Measurements from ENCODE around the gene CDC42BPA. TPM values are rescaled to one million over a fixed set of nuclear protein-coding genes. Genes with fewer than 3 reads are reported as not detected.

Gene CDC42BPA
- total and polyA plus RNA-seq, 9 of the 15 experiments (the other 6 are each of a cell fraction or from before 2014, with no cell fraction given): 8.0 to 77.5 (median 52.1) TPM

DNA sequence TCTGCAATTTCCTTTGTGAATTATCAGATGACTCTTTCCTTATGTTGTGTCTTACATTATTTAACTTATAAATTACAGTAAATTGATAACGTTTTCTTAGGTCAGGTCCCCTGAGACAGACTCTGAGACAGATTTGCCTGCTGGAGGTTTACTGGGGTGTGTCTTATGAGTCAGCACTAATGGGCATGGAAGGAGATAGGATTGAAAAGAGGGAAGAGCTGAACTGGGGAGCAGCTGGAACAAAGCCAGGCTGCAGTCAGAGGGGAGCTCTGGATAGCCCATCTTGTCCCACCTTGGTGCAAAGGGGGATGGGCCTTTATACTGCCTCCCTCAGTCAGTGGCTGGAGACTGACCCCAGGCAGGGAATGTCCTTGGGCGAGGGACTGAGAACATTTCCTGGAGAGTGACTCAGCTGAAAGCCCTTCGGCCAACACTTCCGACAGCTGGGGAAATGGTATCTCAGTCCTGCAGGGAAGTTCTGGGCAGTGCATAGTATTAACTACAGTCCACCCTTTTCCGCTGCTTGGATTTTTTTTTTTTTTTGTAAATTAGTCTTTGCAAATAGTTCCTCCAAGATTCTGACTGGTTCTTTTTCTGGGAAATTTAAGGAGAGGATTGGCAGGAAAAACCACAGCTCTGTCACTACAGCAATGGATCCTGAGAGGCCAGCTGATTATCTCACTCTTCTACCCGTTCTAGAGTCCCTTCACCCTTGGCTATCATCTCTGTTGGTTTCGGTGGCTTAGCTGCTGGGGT, 39.1 kb upstream of the CDC42BPA start (continued):
- TF ChIP-seq, protein P1, sequence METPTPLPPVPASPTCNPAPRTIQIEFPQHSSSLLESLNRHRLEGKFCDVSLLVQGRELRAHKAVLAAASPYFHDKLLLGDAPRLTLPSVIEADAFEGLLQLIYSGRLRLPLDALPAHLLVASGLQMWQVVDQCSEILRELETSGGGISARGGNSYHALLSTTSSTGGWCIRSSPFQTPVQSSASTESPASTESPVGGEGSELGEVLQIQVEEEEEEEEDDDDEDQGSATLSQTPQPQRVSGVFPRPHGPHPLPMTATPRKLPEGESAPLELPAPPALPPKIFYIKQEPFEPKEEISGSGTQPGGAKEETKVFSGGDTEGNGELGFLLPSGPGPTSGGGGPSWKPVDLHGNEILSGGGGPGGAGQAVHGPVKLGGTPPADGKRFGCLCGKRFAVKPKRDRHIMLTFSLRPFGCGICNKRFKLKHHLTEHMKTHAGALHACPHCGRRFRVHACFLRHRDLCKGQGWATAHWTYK (CRISPR knock-in tag; IDR thresholded peaks at IDR 0.05): peak; percentile 74; the same call in 1 of the 2 replicates
- 0 out of 2 replicates have a peak, but pooled peaks have one; percentile 21 for TF ChIP-seq SIN3B (IDR thresholded peaks at IDR 0.05; ENCODE audit: low read depth)
- TF ChIP-seq GABPA (tag; conservative IDR thresholded peaks at IDR 0.05; ENCODE audit: low read depth): peak; percentile 73
- TF ChIP-seq, protein P2, sequence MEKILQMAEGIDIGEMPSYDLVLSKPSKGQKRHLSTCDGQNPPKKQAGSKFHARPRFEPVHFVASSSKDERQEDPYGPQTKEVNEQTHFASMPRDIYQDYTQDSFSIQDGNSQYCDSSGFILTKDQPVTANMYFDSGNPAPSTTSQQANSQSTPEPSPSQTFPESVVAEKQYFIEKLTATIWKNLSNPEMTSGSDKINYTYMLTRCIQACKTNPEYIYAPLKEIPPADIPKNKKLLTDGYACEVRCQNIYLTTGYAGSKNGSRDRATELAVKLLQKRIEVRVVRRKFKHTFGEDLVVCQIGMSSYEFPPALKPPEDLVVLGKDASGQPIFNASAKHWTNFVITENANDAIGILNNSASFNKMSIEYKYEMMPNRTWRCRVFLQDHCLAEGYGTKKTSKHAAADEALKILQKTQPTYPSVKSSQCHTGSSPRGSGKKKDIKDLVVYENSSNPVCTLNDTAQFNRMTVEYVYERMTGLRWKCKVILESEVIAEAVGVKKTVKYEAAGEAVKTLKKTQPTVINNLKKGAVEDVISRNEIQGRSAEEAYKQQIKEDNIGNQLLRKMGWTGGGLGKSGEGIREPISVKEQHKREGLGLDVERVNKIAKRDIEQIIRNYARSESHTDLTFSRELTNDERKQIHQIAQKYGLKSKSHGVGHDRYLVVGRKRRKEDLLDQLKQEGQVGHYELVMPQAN (IDR thresholded peaks at IDR 0.05; ENCODE audit: borderline replicate concordance): peak; percentile 45; the same call in 1 of the 2 replicates
- TF ChIP-seq, protein P3, sequence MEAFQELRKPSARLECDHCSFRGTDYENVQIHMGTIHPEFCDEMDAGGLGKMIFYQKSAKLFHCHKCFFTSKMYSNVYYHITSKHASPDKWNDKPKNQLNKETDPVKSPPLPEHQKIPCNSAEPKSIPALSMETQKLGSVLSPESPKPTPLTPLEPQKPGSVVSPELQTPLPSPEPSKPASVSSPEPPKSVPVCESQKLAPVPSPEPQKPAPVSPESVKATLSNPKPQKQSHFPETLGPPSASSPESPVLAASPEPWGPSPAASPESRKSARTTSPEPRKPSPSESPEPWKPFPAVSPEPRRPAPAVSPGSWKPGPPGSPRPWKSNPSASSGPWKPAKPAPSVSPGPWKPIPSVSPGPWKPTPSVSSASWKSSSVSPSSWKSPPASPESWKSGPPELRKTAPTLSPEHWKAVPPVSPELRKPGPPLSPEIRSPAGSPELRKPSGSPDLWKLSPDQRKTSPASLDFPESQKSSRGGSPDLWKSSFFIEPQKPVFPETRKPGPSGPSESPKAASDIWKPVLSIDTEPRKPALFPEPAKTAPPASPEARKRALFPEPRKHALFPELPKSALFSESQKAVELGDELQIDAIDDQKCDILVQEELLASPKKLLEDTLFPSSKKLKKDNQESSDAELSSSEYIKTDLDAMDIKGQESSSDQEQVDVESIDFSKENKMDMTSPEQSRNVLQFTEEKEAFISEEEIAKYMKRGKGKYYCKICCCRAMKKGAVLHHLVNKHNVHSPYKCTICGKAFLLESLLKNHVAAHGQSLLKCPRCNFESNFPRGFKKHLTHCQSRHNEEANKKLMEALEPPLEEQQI (IDR thresholded peaks at IDR 0.05): peak; percentile 76; the same call in 1 of the 2 replicates
- peak in 1 of 2 experiments; percentile 91; a peak in 2 of 3 replicates for TF ChIP-seq CBX3 (IDR thresholded peaks at IDR 0.05; ENCODE audit: borderline replicate concordance in 1 of 2, low read length in 2 of 2)
- no peak for TF ChIP-seq ZSCAN32 (CRISPR knock-in tag; IDR thresholded peaks at IDR 0.05)
- TF ChIP-seq, protein P4, sequence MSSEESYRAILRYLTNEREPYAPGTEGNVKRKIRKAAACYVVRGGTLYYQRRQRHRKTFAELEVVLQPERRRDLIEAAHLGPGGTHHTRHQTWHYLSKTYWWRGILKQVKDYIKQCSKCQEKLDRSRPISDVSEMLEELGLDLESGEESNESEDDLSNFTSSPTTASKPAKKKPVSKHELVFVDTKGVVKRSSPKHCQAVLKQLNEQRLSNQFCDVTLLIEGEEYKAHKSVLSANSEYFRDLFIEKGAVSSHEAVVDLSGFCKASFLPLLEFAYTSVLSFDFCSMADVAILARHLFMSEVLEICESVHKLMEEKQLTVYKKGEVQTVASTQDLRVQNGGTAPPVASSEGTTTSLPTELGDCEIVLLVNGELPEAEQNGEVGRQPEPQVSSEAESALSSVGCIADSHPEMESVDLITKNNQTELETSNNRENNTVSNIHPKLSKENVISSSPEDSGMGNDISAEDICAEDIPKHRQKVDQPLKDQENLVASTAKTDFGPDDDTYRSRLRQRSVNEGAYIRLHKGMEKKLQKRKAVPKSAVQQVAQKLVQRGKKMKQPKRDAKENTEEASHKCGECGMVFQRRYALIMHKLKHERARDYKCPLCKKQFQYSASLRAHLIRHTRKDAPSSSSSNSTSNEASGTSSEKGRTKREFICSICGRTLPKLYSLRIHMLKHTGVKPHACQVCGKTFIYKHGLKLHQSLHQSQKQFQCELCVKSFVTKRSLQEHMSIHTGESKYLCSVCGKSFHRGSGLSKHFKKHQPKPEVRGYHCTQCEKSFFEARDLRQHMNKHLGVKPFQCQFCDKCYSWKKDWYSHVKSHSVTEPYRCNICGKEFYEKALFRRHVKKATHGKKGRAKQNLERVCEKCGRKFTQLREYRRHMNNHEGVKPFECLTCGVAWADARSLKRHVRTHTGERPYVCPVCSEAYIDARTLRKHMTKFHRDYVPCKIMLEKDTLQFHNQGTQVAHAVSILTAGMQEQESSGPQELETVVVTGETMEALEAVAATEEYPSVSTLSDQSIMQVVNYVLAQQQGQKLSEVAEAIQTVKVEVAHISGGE (CRISPR knock-in tag; IDR thresholded peaks at IDR 0.05): peak in 1 of 3 experiments; percentile 78; a peak in 2 of 6 replicates
- TF ChIP-seq TRIM24 (IDR thresholded peaks at IDR 0.05): peak; percentile 78 to 91
- peak; percentile 57; the same call in 1 of the 2 replicates for TF ChIP-seq DMBX1 (CRISPR knock-in tag; IDR thresholded peaks at IDR 0.05; ENCODE audit: borderline replicate concordance)
- no peak for TF ChIP-seq CEBPB (tag; IDR thresholded peaks at IDR 0.05)
- peak in 2 of 3 experiments; percentile 17 to 41 for TF ChIP-seq YY1 (IDR thresholded peaks at IDR 0.05; ENCODE audit: borderline replicate concordance in 1 of 3, control insufficient read depth in 1 of 3, extremely low read depth in 1 of 3, insufficient read depth in 3 of 3, insufficient read length in 1 of 3, insufficient replicate concordance in 2 of 3, low read depth in 1 of 3, low read length in 2 of 3)
- TF ChIP-seq ARNT (IDR thresholded peaks at IDR 0.05): peak; percentile 53 to 83; a peak in 3 of 4 replicates
- TF ChIP-seq NEUROD1 (IDR thresholded peaks at IDR 0.05; ENCODE audit: borderline replicate concordance, low read depth, low read length, partially characterized antibody): peak; percentile 80
- TF ChIP-seq EP400 (IDR thresholded peaks at IDR 0.05): peak; percentile 87
- TF ChIP-seq HIVEP1 (CRISPR knock-in tag; IDR thresholded peaks at IDR 0.05): no peak
